GM19099 (cell line): ENCODE data around the gene OPN1SW.

Source experiments
- POLR2A ChIP-seq: IDR thresholded peaks from 3 replicates; pipeline ENCODE4 v1.6.1; 2011; ENCODE audit warnings: low read depth; ENCODE audit not compliant: insufficient read length; ENCODE audit errors: extremely low read depth

The OPN1SW gene

GRCh38 chr7:128775744-128776474 lies at the start of gene OPN1SW:
OPN1SW (minus strand) TSS chr7:128775794; CDS start chr7:128775781, 13 bp downstream.
- TF ChIP-seq POLR2A: no peak

- TF ChIP-seq POLR2A: no peak
Observed at GRCh38 chr7:128821724-128822123, 46.1 kb upstream of the OPN1SW start.

- no peak for TF ChIP-seq POLR2A
Observed at GRCh38 chr7:128818694-128819093, 43.1 kb upstream of the OPN1SW start.

- no peak for TF ChIP-seq POLR2A
Observed at GRCh38 chr7:128815289-128815942, 39.8 kb upstream of the OPN1SW start.

DNA sequence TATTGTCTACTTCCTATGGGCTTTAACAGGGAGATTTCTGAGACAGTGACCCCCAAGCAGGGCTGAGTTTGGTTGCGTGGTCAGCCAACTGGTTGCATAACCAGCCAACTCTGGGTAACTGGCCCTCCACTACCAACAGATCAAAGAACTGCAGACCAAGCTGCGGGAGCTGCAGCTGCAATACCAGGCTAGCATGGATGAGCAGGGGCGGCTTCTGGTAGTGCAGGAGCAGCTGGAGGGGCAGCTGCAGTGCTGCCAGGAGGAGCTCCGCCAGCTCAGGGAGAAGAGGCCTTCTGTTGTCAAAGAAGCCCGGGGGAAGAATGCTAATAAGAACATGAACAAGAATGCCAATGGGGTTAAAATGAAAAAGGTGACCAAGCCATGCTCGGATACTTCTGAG lies 38.9 kb upstream of the OPN1SW start:
- TF ChIP-seq POLR2A: no peak

DNA sequence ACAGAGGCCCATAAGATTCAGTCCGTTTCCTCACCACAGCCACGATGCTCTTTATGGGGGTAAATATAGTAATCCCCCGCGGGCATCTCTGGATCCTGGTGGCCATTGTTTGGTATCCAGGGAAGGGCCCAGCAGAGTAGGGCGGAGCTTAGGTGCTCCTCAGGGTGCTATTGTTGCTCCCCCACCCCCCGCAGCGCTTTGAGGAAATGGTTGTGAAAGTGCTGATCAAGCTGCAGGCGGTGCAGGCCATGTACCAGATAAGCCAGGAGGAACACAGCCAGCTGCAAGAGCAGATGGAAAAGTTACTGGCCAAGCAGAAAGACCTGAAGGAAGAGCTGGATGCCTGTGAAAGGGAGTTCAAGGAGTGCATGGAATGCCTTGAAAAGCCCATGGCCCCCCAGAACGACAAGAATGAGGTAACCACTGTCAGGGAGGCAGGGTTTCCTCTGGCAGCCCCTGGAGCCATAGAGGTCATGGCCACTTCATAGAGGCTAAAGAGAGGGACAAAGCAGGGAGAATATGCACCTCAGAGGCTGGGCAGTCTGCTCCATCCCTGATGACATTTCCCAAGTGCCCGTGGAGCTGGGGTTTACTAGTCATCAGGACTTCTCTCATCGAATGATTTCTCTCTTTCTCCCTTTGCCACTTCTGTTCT lies 37.0 kb upstream of the OPN1SW start:
- TF ChIP-seq POLR2A: no peak

DNA sequence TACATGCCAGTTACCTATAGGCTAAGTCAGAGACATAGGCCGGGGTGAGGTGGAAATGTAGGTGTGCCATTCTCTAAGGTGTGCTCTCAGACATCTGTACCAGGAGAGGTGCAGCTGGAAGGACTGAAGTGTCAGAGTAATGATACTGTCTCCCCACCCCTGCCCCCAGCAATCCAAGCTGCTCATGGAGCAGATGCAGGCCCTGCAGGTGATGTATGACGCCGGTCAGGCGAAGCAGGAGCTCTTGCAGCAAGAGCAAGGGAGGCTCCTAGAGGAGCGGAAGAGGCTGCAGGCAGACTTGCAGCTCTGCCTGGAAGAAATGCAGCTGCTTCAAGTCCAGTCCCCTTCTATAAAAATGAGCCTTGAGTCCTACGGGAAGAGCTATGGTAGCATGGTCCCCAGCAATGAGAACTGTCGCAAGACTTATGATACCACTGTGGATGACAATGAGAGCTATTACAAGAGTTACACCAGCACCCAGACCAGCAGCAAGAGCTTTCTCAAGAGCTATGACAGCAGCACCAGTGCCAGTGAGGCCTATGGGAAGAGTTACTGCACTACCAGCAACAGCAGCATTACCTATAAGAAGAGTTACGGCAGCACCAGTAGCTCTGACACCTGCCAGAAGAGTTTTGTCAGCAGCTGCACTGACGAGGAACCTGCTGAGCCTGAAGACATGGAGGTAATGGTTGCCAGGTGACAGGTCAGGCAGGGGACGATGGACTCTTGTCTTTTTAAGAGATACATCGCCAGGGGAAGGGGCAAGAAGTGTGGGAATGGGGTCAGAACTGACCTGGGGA lies 36.2 kb upstream of the OPN1SW start:
- TF ChIP-seq POLR2A: no peak

DNA sequence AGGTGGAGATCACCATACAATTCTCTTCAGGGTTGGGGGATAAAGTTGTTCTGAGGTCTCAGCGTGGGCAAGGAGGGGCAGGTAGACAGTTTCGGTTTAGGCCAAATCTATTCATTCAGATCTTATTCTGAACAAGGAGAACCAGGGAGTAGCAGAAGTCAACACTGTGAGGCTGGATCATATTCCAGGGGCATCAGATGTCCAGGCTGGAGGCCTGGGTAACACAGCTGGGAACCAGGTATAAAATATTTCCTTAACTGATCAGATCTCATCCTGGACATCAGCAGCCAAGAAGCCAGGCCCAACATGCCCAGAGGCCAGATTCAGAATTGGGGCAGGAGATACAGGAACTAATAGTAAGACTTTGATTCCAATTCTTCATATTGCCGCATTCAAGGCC lies 35.4 kb upstream of the OPN1SW start:
- TF ChIP-seq POLR2A: no peak

DNA sequence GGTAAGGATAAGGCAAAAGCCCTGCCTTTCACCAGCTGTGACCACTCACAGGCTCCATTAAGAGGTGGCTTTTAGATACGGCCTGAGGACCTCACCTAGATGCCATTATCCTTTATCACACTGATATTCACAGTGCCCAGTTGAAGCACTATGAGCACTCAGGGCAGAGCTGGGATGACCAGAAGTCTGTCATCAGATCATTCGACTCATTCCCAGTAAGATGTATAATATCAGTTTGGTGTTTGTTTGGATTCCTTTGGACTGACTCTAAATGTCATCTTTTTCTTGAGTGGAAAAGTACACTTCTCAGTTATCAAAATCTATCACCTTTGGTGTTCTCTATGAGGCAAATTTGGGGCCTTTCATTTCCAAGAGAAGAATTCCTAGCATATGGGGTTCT lies 34.9 kb upstream of the OPN1SW start:
- TF ChIP-seq POLR2A: no peak

DNA sequence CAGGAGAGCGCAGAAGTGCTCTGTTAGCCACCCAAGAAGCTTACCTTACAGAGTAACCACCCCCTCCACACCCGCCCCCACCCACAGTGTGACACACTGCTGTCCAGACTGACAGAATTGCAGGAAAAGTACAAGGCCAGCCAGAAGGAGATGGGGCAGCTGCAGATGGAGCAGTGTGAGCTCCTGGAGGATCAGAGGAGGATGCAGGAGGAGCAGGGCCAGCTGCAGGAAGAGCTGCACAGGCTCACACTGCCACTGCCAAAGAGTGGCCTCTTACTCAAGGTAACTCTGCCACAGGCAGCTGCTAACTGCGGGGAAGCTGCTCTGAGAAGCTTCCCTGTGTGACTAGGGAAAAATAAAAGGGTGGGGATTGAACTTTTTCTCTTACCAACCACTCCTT lies 33.8 kb upstream of the OPN1SW start:
- TF ChIP-seq POLR2A: no peak

GRCh38 chr7:128807191-128807590 lies 31.6 kb upstream of the OPN1SW start:
- TF ChIP-seq POLR2A: no peak

DNA sequence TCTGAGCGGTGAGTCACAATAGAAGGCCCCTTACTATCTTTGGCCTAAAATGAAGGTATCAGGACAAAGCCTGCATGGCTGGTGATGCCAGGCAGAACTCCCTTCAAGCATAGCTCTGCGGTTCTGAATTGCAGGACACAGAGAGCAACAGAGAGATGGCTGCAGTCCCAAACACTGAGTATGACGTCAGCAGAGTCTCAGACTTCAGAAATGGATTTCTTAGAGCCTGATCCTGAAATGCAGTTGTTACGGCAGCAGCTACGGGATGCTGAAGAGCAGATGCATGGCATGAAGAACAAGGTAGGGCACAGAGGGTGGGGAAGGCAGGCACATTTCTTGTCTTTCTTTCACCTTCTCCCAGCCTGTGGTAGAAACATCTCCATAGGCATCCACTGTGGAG lies 29.6 kb upstream of the OPN1SW start:
- no peak for TF ChIP-seq POLR2A

GRCh38 chr7:128804484-128804883 lies 28.9 kb upstream of the OPN1SW start:
- no peak for TF ChIP-seq POLR2A

- no peak for TF ChIP-seq POLR2A
Observed at GRCh38 chr7:128801667-128802418, 26.2 kb upstream of the OPN1SW start.

DNA sequence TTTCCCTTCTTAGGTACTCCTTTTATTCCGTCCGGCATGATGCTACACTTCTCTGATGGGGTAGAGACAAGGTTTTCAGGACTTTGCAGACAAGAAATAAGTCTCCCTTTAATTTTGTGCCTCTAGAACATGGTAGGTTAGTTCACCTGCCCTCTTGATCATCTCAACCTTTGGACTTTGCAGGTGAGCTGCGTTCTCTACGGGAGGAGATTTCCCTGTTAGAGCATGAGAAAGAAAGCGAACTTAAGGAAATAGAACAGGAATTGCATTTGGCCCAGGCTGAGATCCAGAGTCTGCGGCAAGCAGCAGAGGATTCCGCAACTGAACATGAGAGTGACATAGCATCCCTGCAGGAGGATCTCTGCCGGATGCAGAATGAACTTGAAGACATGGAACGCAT lies 25.4 kb upstream of the OPN1SW start:
- no peak for TF ChIP-seq POLR2A

DNA sequence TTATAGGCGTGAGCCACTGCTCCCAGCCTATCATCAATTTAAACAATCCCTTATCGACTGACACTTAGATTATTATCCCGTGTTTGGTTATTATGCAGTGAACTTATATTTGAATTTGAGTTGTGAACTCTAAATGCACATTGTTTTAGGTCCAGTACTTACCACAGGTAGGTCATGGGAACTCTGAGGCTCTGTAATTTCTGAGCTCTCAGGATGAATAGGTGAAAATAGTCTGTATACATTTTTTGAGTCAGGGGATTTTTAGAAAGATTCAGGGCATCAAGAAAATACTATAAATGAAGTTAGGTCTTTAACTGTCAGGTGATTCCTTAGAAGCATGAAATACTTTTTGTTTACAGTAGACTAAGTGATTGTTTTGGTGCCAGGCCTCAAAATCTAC lies 25.0 kb upstream of the OPN1SW start:
- TF ChIP-seq POLR2A: no peak
